Kidney (tissue), 14 donors: Measurements from ENCODE around the gene PNPLA6. TPM values are rescaled to one million over a fixed set of nuclear protein-coding genes. Genes with fewer than 3 reads are reported as not detected.

Source experiments
- DNase-seq, 5 donors: peaks; one replicate each; pipeline ENCODE4 v3.0.0-alpha.2; 2013 to 2020
- FAIRE-seq: peaks from 2 replicates; lab custom pipeline; 2012; peaks lifted over from hg19 to GRCh38; lab: Jason Lieb, UNC
- H3K27ac ChIP-seq, 2 donors: one replicate each; pipeline ENCODE4 v1.7.0; 2013; ENCODE audit warnings: low read depth in 2 of 2, low read length in 2 of 2, inconsistent platforms in 1 of 2
- H3K27me3 ChIP-seq: one replicate; pipeline ENCODE4 v1.7.1; 2013; ENCODE audit warnings: low read length, inconsistent platforms; ENCODE audit not compliant: control insufficient read depth, insufficient read depth
- H3K36me3 ChIP-seq, 3 donors: one replicate each; pipeline versions ENCODE4 v1.7.0 to v1.7.1; 2013; ENCODE audit warnings: low read length in 3 of 3, control low read depth in 1 of 3, inconsistent platforms in 1 of 3; ENCODE audit not compliant: insufficient read depth in 3 of 3, control insufficient read depth in 2 of 3
- H3K4me1 ChIP-seq, 3 donors: one replicate each; pipeline versions ENCODE4 v1.7.0 to v1.7.1; 2013; ENCODE audit warnings: low read length in 3 of 3, inconsistent platforms in 1 of 3, low read depth in 1 of 3; ENCODE audit not compliant: control insufficient read depth in 2 of 3, insufficient read depth in 2 of 3
- H3K4me3 ChIP-seq, 3 donors: one replicate each; pipeline versions ENCODE4 v1.7.0 to v1.8.1; 2013; ENCODE audit warnings: low read length in 3 of 3, control low read depth in 1 of 3, inconsistent platforms in 1 of 3
- H3K9ac ChIP-seq, 3 donors: one replicate each; pipeline versions ENCODE4 v1.7.0 to v1.7.1; 2013; ENCODE audit warnings: low read length in 3 of 3, control low read depth in 1 of 3, inconsistent platforms in 1 of 3
- H3K9me3 ChIP-seq, 3 donors: one replicate each; pipeline versions ENCODE4 v1.7.0 to v1.7.1; 2013; ENCODE audit warnings: low read length in 3 of 3, control low read depth in 1 of 3, inconsistent platforms in 1 of 3; ENCODE audit not compliant: control insufficient read depth in 2 of 3, insufficient read depth in 1 of 3
- intact Hi-C: fragments of 100-400 bp; cut with DNase I; formaldehyde crosslinking; loops from one replicate; pipeline ENCODE4 v1.11.1; 2022
- polyA plus RNA-seq: library from polyadenylated mRNA; stranded (reverse); fragments of 350-450 nt; fragmentation: Illumina TruSeq; extraction: RNeasy Lipid Tissue Mini Kit (QIAGEN cat#74804); gene quantifications from one replicate; pipeline ENCODE4 v1.2.3, GENCODE V29; 2014; ENCODE audit warnings: low read depth, low replicate concordance; ENCODE audit not compliant: insufficient read depth
- total RNA-seq: library from RNA; stranded (reverse); fragmentation: NEBNext Ultra II Directional; extraction: Animal tissue kit (Norgen Biotek cat#: 25700); gene quantifications from one replicate; pipeline ENCODE4 v1.2.1, GENCODE V29; 2021
- TF ChIP-seq, protein P1 (sequence below): IDR thresholded peaks from 3 replicates; pipeline ENCODE4 v1.5.1; 2012; ENCODE audit warnings: mild to moderate bottlenecking, moderate library complexity, borderline replicate concordance; ENCODE audit not compliant: insufficient read depth; ENCODE audit errors: extremely low read depth
- donor health status: control.
- donor health status: control.
- donor health status: control.
- donor health status: control.
- donor health status: control.
- donor health status: DM: yes; HTN: yes; CAD: no.
- donor health status: Normal renal cell carcinoma (clear cell type).

PNPLA6 gene
- total and polyA plus RNA-seq, 2 donors from 2014 or later = 80.9 to 101 TPM

DNA sequence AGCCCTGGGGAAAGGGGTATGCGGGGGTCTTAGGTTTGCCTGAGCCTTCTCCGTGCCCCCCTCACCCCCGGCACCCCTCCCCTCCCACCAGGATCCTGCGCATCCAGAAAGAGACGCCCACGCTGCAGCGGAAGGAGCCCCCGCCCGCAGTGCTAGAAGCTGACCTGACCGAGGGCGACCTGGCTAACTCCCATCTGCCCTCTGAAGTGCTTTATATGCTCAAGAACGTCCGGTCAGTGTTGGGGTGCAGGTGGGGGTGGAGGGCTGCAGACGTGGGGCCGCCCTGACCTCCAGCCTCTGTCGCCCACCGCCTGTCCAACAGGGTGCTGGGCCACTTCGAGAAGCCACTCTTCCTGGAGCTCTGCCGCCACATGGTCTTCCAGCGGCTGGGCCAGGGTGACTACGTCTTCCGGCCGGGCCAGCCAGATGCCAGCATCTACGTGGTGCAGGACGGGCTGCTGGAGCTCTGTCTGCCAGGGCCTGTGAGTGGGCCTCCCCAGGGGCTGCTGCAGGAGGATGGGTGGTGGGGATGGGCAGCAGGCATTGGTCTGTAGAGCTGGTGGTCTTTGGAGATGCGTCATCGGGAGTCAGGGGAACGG, 4.4 kb downstream of the PNPLA6 start:
- H3K9ac ChIP-seq = no peak overlapping the region
- intact Hi-C loops = no loop called here
- no peak overlapping the region for H3K4me3 ChIP-seq
- H3K27me3 ChIP-seq = no peaks in the 10 kb centered on the region
- TF ChIP-seq, protein P1, sequence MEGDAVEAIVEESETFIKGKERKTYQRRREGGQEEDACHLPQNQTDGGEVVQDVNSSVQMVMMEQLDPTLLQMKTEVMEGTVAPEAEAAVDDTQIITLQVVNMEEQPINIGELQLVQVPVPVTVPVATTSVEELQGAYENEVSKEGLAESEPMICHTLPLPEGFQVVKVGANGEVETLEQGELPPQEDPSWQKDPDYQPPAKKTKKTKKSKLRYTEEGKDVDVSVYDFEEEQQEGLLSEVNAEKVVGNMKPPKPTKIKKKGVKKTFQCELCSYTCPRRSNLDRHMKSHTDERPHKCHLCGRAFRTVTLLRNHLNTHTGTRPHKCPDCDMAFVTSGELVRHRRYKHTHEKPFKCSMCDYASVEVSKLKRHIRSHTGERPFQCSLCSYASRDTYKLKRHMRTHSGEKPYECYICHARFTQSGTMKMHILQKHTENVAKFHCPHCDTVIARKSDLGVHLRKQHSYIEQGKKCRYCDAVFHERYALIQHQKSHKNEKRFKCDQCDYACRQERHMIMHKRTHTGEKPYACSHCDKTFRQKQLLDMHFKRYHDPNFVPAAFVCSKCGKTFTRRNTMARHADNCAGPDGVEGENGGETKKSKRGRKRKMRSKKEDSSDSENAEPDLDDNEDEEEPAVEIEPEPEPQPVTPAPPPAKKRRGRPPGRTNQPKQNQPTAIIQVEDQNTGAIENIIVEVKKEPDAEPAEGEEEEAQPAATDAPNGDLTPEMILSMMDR = no peak
- H3K9me3 ChIP-seq = no peaks in the 10 kb centered on the region
- no peak overlapping the region for H3K27ac ChIP-seq
- peaks cover 0 to 4% (median 0%) of the 10 kb centered on the region in 3 donors for H3K4me1 ChIP-seq
- DNase-seq = no peak
- FAIRE-seq = no peak
- H3K36me3 ChIP-seq = peaks cover 3 to 19% (median 11%) of the 10 kb centered on the region in 3 donors

DNA sequence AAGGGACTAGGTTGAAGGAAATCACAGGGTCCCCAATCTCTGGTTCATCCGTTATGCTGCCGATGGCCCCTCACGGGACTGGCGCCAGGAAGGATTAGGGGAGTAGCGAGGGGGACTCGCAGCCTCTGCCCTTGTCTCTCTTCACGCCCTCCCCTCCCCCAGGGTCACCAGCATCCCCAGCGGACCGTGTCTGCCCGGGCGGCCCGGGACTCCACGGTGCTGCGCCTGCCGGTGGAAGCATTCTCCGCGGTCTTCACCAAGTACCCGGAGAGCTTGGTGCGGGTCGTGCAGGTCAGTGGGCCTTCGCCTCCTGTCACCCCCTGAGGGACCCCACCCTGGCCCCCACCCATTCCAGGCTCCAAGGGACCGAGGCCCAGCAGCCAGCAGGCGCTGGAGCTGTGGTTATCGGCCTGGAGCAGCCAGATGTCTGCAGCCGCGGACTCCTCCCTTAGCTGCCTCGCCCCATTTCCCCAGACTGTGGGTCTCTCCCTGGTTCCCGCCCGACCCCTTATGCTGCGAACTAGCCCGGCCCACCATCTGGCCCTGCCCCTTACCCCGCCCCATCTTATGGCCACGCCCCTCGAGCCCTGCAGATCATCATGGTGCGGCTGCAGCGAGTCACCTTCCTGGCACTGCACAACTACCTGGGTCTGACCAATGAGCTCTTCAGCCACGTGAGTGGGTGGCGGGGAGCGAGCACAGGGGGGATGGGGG, 5.4 kb downstream of the PNPLA6 start:
- TF ChIP-seq, protein P1 = no peak
- H3K9ac ChIP-seq = no peak overlapping the region
- DNase-seq (peak in 3 of 5 donors; percentile 32 to 73 (median 51)), FAIRE-seq (no peak)
- peaks cover 3 to 19% (median 11%) of the 10 kb centered on the region in 3 donors for H3K36me3 ChIP-seq
- no peaks in the 10 kb centered on the region for H3K9me3 ChIP-seq
- peaks cover 0 to 4% (median 0%) of the 10 kb centered on the region in 3 donors for H3K4me1 ChIP-seq
- no peaks in the 10 kb centered on the region for H3K27me3 ChIP-seq
- intact Hi-C loops = no loop called here
- no peak overlapping the region for H3K4me3 ChIP-seq
- H3K27ac ChIP-seq = no peak overlapping the region

DNA sequence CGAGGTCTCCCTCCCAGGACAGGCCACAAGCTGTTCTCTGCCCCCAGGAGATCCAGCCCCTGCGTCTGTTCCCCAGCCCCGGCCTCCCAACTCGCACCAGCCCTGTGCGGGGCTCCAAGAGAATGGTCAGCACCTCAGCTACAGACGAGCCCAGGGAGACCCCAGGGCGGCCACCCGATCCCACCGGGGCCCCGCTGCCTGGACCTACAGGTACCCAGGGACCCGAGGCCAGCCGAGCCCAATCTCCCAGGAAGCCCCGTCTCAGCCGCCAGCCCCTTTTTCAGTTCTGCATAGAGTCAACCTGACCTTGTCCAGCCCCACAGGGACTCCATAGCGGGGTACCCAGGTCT, 5.9 kb downstream of the PNPLA6 start:
- DNase-seq = peak in 1 of 5 donors; percentile 50
- Histone ChIP-seq H3K9ac (no peak overlapping the region), H3K36me3 (peaks cover 3 to 19% (median 11%) of the 10 kb centered on the region in 3 donors), H3K27me3 (no peaks in the 10 kb centered on the region), H3K9me3 (no peaks in the 10 kb centered on the region), H3K4me3 (no peak overlapping the region), H3K4me1 (no peaks in the 10 kb centered on the region), H3K27ac (no peak overlapping the region)
- intact Hi-C loops = no loop called here
- no peak for FAIRE-seq
- TF ChIP-seq, protein P1 = no peak
